Effector memory CD4-positive, alpha-beta T cell (primary cell): Measurements from ENCODE around the gene MSL3.

Experiments used
- DNase-seq, 3 donors: peaks; one replicate each; pipeline ENCODE4 v3.0.0-alpha.2; 2020
- H3K27ac ChIP-seq: 2 replicates; pipeline ENCODE4 v1.7.0; 2013; ENCODE audit warnings: mild to moderate bottlenecking, low read length, moderate library complexity; ENCODE audit not compliant: insufficient read depth, poor library complexity, severe bottlenecking
- H3K27me3 ChIP-seq: replicated peaks from 2 replicates; pipeline ENCODE4 v1.7.0; 2013; ENCODE audit warnings: mild to moderate bottlenecking, low read length; ENCODE audit not compliant: insufficient read depth, control insufficient read depth, poor library complexity, severe bottlenecking
- H3K36me3 ChIP-seq: 2 replicates; pipeline ENCODE4 v1.7.0; 2013; ENCODE audit warnings: mild to moderate bottlenecking, low read length, moderate library complexity; ENCODE audit not compliant: control insufficient read depth, insufficient read depth
- H3K4me1 ChIP-seq: 2 replicates; pipeline ENCODE4 v1.7.0; 2013; ENCODE audit warnings: low read length, mild to moderate bottlenecking; ENCODE audit not compliant: control insufficient read depth, insufficient read depth, poor library complexity, severe bottlenecking
- H3K4me3 ChIP-seq: 2 replicates; pipeline ENCODE4 v1.7.0; 2013; ENCODE audit warnings: low read length, low read depth, mild to moderate bottlenecking; ENCODE audit not compliant: insufficient read depth, poor library complexity, severe bottlenecking
- H3K9me3 ChIP-seq: 2 replicates; pipeline ENCODE4 v1.7.0; 2013; ENCODE audit warnings: mild to moderate bottlenecking, low read length, moderate library complexity; ENCODE audit not compliant: control insufficient read depth

MSL3 gene

DNA sequence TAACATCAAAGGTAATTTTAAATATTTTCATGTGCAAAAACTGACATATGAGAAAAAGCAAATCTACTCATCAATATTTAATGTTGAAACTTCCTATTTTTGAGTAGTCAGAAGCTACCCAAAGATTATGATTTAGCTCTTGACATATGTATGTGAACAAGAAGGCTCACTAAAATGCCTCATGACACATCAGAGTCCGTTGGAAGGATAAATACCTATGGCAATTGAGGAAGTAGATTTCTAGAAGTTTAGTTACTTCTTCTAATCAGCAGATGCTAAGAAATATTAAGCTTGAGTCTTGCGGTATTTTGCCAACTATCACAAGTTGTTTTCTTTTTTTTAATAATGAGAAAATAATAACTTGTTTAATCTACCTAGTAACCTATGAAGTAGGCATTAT lies 55.3 kb downstream of the MSL3 start:
- Histone ChIP-seq H3K27ac (no peak overlapping the region), H3K9me3 (no peaks in the 10 kb centered on the region), H3K4me3 (no peak overlapping the region), H3K4me1 (no peaks in the 10 kb centered on the region), H3K36me3 (no peaks in the 10 kb centered on the region), H3K27me3 (no peaks in the 10 kb centered on the region)
- DNase-seq, result no peak
